T-cell (primary cell): ENCODE results near the gene CAPN9. TPM values are rescaled to one million over a fixed set of nuclear protein-coding genes. Genes with fewer than 3 reads are reported as not detected.

Source experiments
- ATAC-seq, 4 experiments: fragments of 200-7000 bp in 3 of 4; fragments of 150-1000 bp in 1 of 4; cut with Tn5 transposase; replicated peaks in 1 of 4; 1 replicate in 3 of 4; 2 replicates in 1 of 4; pipeline ENCODE4 v1.10.0; 2021; ENCODE audit warnings: moderate library complexity in 3 of 4, mild to moderate bottlenecking in 2 of 4, moderate number of reproducible peaks in 1 of 4
- CTCF ChIA-PET, 2 donors: fragments of 300-600 bp; sonication (Branson Sonifier 250); formaldehyde crosslinking; loops; one replicate each; lab custom pipeline; 2022; ENCODE audit warnings: antibody characterized with exemption in 2 of 2; lab: Charles Lee
- POLR2A ChIA-PET, 2 donors: fragments of 300-600 bp; sonication (Branson Sonifier 250); formaldehyde crosslinking; loops; one replicate each; lab custom pipeline; 2022; ENCODE audit warnings: antibody characterized with exemption in 2 of 2; lab: Charles Lee
- DNase-seq, 35 experiments: peaks; one replicate each; pipeline versions ENCODE4 v3.0.0 to v3.0.0-alpha.2; 2013 to 2023
- H3K27ac ChIP-seq: one replicate; pipeline ENCODE4 v1.5.1; 2013; ENCODE audit warnings: low read length
- H3K27me3 ChIP-seq, 2 experiments: replicated peaks in 1 of 2; 1 replicate in 1 of 2; 2 replicates in 1 of 2; pipeline versions ENCODE4 v1.6.1 to v1.7.0; 2013; ENCODE audit warnings: low read length in 1 of 2, mixed read lengths in 1 of 2; ENCODE audit not compliant: control insufficient read depth in 2 of 2, insufficient read depth in 2 of 2; ENCODE audit errors: extremely low read depth in 1 of 2
- H3K36me3 ChIP-seq, 2 donors: 1 replicate in 1 of 2; 2 replicates in 1 of 2; pipeline versions ENCODE4 v1.6.1 to v1.7.0; 2013; ENCODE audit warnings: low read length in 1 of 2; ENCODE audit not compliant: control insufficient read depth in 2 of 2, insufficient read depth in 1 of 2; ENCODE audit errors: extremely low read depth in 1 of 2
- H3K4me1 ChIP-seq, 2 experiments: 1 replicate in 1 of 2; 2 replicates in 1 of 2; pipeline versions ENCODE4 v1.6.1 to v1.7.0; 2013; ENCODE audit warnings: low read length in 2 of 2, mixed read lengths in 1 of 2; ENCODE audit not compliant: insufficient read depth in 2 of 2, control insufficient read depth in 1 of 2; ENCODE audit errors: extremely low read depth in 1 of 2
- H3K4me3 ChIP-seq, 2 donors: 1 replicate in 1 of 2; 2 replicates in 1 of 2; pipeline versions ENCODE4 v1.5.1 to v1.7.0; 2013; ENCODE audit warnings: mild to moderate bottlenecking in 2 of 2, low read length in 1 of 2, moderate library complexity in 1 of 2; ENCODE audit not compliant: control insufficient read depth in 1 of 2; ENCODE audit errors: extremely low read depth in 1 of 2
- H3K9me3 ChIP-seq: 2 replicates; pipeline ENCODE4 v1.7.0; 2013
- H3K27ac Mint-ChIP-seq, 2 donors: one replicate each; pipeline ENCODE4 v1.8.0; 2020 to 2021; ENCODE audit warnings: mild to moderate bottlenecking in 2 of 2, mixed read lengths in 2 of 2
- H3K27me3 Mint-ChIP-seq, 2 donors: one replicate each; pipeline ENCODE4 v1.8.0; 2021 to 2022; ENCODE audit warnings: mixed read lengths in 2 of 2
- H3K36me3 Mint-ChIP-seq: one replicate; pipeline ENCODE4 v1.8.0; 2021; ENCODE audit warnings: mixed read lengths
- H3K4me1 Mint-ChIP-seq, 3 donors: one replicate each; pipeline ENCODE4 v1.8.0; 2020 to 2022; ENCODE audit warnings: mixed read lengths in 3 of 3, mild to moderate bottlenecking in 1 of 3
- H3K4me3 Mint-ChIP-seq, 3 donors: one replicate each; pipeline ENCODE4 v1.8.0; 2020 to 2022; ENCODE audit warnings: mild to moderate bottlenecking in 3 of 3, mixed read lengths in 3 of 3, moderate library complexity in 3 of 3
- H3K9me3 Mint-ChIP-seq, 3 donors: one replicate each; pipeline ENCODE4 v1.8.0; 2020 to 2022; ENCODE audit warnings: mixed read lengths in 3 of 3
- WGBS: methylation state at CpG from one replicate; pipeline ENCODE4 v1.1.5; 2013; ENCODE audit warnings: missing lambda C conversion rate; ENCODE audit not compliant: insufficient coverage; 5-methylcytosine and 5-hydroxymethylcytosine counted together
- total RNA-seq, 35 experiments: library from RNA in 6 of 35; stranded (reverse) in 6 of 35; fragments of 120-200 nt in 1 of 35; gene quantifications; one replicate each; pipeline versions ENCODE4 v1.2.1 to v1.2.4 and lab custom pipeline; 2013 to 2026

Gene CAPN9
- total RNA-seq, 5 donors from 2014 or later (not counting 1 experiment from before 2014, with no cell fraction given), result not detected

GRCh38 chr1:230798491-230798890 lies 51.3 kb downstream of the CAPN9 start:
- H3K36me3 ChIP-seq, result no peaks in the 10 kb centered on the region
- 67% methylated on average over 2 of the region's 5 CpGs for WGBS
- ChIA-PET POLR2A (no interaction called here), CTCF (no interaction called here)
- H3K27me3 ChIP-seq, result peaks cover 0 to 29% of the 10 kb centered on the region in 2 experiments
- no peaks in the 10 kb centered on the region for H3K4me1 ChIP-seq
- Mint-ChIP-seq H3K27ac (no peak overlapping the region), H3K4me3 (no peak overlapping the region), H3K36me3 (no peaks in the 10 kb centered on the region), H3K27me3 (peaks cover 19 to 20% of the 10 kb centered on the region in 2 donors), H3K4me1 (no peaks in the 10 kb centered on the region), H3K9me3 (no peaks in the 10 kb centered on the region)
- no peak for ATAC-seq
- no peak overlapping the region for H3K27ac ChIP-seq
- no peak overlapping the region for H3K4me3 ChIP-seq
- H3K9me3 ChIP-seq, result no peaks in the 10 kb centered on the region
- DNase-seq, result no peak

DNA sequence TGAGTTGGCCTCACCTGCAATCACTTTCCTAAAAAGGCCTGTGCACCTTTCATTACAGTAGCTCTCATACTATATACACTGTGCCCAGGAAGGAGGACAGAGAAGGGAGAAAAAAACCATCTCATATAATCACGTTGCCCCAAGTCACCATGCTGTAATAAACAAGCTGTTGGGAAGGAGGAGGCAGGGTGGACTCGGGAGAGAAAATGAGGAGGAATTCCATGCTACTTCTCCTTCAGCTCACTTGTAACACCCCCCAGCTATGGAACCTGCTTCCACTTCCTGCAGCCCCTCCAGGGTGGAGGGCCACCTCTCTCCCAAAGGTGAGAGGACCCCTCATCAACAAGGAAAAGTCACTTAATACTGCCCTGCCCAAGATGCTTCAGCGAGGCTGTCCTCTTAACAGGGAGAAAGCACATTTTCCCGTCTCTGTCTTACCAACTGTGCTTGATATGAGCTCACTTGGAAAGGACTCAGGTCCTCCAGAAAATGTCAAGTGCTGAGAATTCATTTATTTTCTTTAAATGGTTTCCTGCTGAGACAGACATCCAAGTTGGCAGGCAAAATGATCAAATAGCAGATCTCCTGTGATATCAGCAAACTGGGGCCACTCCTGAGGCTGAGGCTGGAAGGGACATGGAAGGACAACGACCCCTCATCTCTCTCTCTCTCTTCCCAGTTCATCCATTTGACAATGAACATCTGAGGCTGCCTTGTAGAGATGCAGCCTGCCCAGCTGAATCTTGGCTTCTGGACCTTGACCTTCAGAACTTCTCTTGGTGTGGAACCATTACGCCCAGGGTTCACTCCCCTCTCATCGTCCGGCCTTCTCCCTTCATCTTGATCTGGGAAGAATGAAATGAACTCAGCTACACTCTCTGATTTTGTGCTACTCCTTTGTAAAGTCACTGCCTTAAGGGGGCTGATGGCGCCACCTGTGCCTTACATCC lies 54.0 kb downstream of the CAPN9 start:
- POLR2A ChIA-PET, result no interaction called here
- Mint-ChIP-seq H3K27me3 (peaks cover 19 to 20% of the 10 kb centered on the region in 2 donors), H3K9me3 (no peaks in the 10 kb centered on the region), H3K27ac (peak overlapping the region in 1 of 2 donors; percentile 25), H3K36me3 (no peaks in the 10 kb centered on the region), H3K4me3 (no peak overlapping the region), H3K4me1 (no peaks in the 10 kb centered on the region)
- H3K4me1 ChIP-seq, result no peaks in the 10 kb centered on the region
- no peaks in the 10 kb centered on the region for H3K9me3 ChIP-seq
- H3K27ac ChIP-seq, result no peak overlapping the region
- no peaks in the 10 kb centered on the region for H3K36me3 ChIP-seq
- ATAC-seq (no peak), DNase-seq (no peak)
- H3K4me3 ChIP-seq, result no peak overlapping the region
- WGBS, result 89% methylated on average over 7 of the region's 9 CpGs
- CTCF ChIA-PET, result interaction anchor here in 1 of 2 donors (0.6 kb wide), 1 partner anchor 269 kb away, joined by 3 read pairs; no protein-coding TSS in a partner anchor
- H3K27me3 ChIP-seq, result peaks cover 0 to 18% of the 10 kb centered on the region in 2 experiments

GRCh38 chr1:230804396-230804795 lies 57.2 kb downstream of the CAPN9 start:
- 83% methylated on average over 1 of the region's 2 CpGs for WGBS
- Mint-ChIP-seq H3K36me3 (no peaks in the 10 kb centered on the region), H3K27me3 (peaks cover 3 to 14% of the 10 kb centered on the region in 2 donors), H3K4me3 (no peak overlapping the region), H3K4me1 (no peaks in the 10 kb centered on the region), H3K27ac (no peak overlapping the region), H3K9me3 (no peaks in the 10 kb centered on the region)
- ChIA-PET CTCF (no interaction called here), POLR2A (no interaction called here)
- peaks cover 0 to 12% of the 10 kb centered on the region in 2 experiments for H3K27me3 ChIP-seq
- no peaks in the 10 kb centered on the region for H3K9me3 ChIP-seq
- no peaks in the 10 kb centered on the region for H3K4me1 ChIP-seq
- no peaks in the 10 kb centered on the region for H3K36me3 ChIP-seq
- DNase-seq (no peak), ATAC-seq (no peak)
- H3K4me3 ChIP-seq, result no peak overlapping the region
- no peak overlapping the region for H3K27ac ChIP-seq

GRCh38 chr1:230806552-230806951 lies 59.4 kb downstream of the CAPN9 start:
- H3K4me3 ChIP-seq, result no peak overlapping the region
- DNase-seq (no peak), ATAC-seq (no peak)
- CTCF ChIA-PET, result interaction anchor here in 1 of 2 donors (0.7 kb wide), 1 partner anchor 24 kb away, joined by 5 read pairs; no protein-coding TSS in a partner anchor
- H3K27me3 ChIP-seq, result peaks cover 0 to 13% of the 10 kb centered on the region in 2 experiments
- no CpG with 5 or more reads among the region's 2 CpGs for WGBS
- Mint-ChIP-seq H3K27ac (no peak overlapping the region), H3K9me3 (peaks cover 0 to 2% (median 1%) of the 10 kb centered on the region in 3 donors), H3K27me3 (peaks cover 3 to 6% of the 10 kb centered on the region in 2 donors), H3K4me1 (no peaks in the 10 kb centered on the region), H3K4me3 (no peak overlapping the region), H3K36me3 (no peaks in the 10 kb centered on the region)
- H3K27ac ChIP-seq, result no peak overlapping the region
- H3K36me3 ChIP-seq, result no peaks in the 10 kb centered on the region
- H3K4me1 ChIP-seq, result no peaks in the 10 kb centered on the region
- H3K9me3 ChIP-seq, result no peaks in the 10 kb centered on the region
- POLR2A ChIA-PET, result no interaction called here

DNA sequence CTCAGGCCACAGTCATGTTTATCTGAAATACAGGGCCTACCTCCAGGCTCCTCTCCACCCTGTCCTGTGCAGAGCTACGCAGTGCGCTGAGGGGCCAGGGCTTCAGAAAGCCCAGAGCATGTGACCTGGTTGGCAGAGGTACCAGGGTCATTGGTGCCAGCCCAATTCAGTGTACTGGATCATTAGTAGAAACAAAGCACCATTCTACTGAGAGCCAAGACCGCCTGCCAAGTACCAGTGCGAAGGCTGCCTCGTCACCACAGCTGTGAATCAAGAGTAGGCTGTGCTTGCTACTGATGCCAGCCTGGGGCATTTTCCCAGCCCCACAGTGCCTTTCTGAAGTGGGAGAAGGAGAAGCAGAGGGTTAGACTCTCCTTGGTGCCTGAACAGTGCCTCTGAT lies 59.8 kb downstream of the CAPN9 start:
- no peak overlapping the region for H3K4me3 ChIP-seq
- Mint-ChIP-seq H3K36me3 (no peaks in the 10 kb centered on the region), H3K4me1 (no peaks in the 10 kb centered on the region), H3K9me3 (peaks cover 0 to 5% (median 3%) of the 10 kb centered on the region in 3 donors), H3K27ac (no peak overlapping the region), H3K27me3 (peaks cover 3% of the 10 kb centered on the region in 2 donors), H3K4me3 (no peak overlapping the region)
- DNase-seq, result no peak
- peaks cover 0 to 13% of the 10 kb centered on the region in 2 experiments for H3K27me3 ChIP-seq
- H3K36me3 ChIP-seq, result no peaks in the 10 kb centered on the region
- ATAC-seq, result no peak
- ChIA-PET POLR2A (no interaction called here), CTCF (no interaction called here)
- WGBS, result 96% methylated on average over 5 of the region's 5 CpGs
- H3K27ac ChIP-seq, result no peak overlapping the region
- no peaks in the 10 kb centered on the region for H3K9me3 ChIP-seq
- no peaks in the 10 kb centered on the region for H3K4me1 ChIP-seq

DNA sequence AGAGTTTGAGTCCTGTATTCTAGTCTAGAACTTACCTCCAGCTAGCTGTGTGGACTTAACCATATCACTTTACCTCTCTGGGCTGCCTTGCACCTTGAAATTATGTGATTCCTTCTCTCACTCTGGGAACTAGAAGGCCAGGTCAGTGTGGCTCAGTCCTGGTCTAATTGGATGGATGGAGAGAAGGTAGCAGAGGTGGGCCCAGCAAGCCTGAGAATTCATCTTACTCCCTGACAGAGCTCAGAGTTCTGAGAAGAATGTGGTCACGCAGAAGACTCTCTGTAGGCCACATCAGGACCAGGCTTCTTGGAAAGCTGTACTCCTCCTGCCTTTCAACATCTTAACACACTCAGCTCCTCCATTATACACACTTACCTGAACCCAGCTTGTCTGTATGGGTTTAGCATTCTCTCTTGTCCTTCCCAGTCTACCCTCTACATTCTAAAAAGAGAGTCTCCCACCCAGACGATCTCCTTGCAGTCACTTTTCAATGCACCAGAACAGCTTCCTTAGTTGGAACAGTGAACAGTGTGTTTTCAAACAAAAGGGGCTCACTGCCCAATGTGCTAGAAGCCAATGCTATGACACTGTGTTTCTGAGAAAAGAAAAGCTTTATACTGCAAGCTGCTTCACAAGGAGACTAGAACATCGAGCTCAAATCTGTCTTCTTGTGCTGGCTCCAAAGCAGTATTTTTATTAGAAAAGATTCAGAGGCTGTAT lies 60.5 kb downstream of the CAPN9 start:
- 70% methylated on average over 2 of the region's 3 CpGs for WGBS
- no peaks in the 10 kb centered on the region for H3K27me3 Mint-ChIP-seq
- H3K9me3 ChIP-seq, result no peaks in the 10 kb centered on the region
- no peaks in the 10 kb centered on the region for H3K4me1 Mint-ChIP-seq
- no peak overlapping the region for H3K4me3 Mint-ChIP-seq
- peaks cover 0 to 11% (median 6%) of the 10 kb centered on the region in 3 donors for H3K9me3 Mint-ChIP-seq
- no peak overlapping the region for H3K4me3 ChIP-seq
- no peaks in the 10 kb centered on the region for H3K36me3 Mint-ChIP-seq
- DNase-seq (no peak), ATAC-seq (no peak)
- CTCF ChIA-PET, result no interaction called here
- no peak overlapping the region for H3K27ac ChIP-seq
- H3K4me1 ChIP-seq, result no peaks in the 10 kb centered on the region
- POLR2A ChIA-PET, result no interaction called here
- H3K27me3 ChIP-seq, result peaks cover 0 to 13% of the 10 kb centered on the region in 2 experiments
- H3K27ac Mint-ChIP-seq, result no peak overlapping the region
- H3K36me3 ChIP-seq, result no peaks in the 10 kb centered on the region
